GM21529 (cell line): ENCODE data around the gene SUSD2.
"Not testable (repeated sequence)": the region's sequence is repeated elsewhere in the genome, so short reads cannot be mapped to it uniquely, and the experiment has no call there.

Experiments used
- ATAC-seq: cut with Tn5 transposase; IDR thresholded peaks from one replicate; pipeline ENCODE4 v1.9.1; 2021; ENCODE audit not compliant: unreplicated experiment

Gene SUSD2

DNA sequence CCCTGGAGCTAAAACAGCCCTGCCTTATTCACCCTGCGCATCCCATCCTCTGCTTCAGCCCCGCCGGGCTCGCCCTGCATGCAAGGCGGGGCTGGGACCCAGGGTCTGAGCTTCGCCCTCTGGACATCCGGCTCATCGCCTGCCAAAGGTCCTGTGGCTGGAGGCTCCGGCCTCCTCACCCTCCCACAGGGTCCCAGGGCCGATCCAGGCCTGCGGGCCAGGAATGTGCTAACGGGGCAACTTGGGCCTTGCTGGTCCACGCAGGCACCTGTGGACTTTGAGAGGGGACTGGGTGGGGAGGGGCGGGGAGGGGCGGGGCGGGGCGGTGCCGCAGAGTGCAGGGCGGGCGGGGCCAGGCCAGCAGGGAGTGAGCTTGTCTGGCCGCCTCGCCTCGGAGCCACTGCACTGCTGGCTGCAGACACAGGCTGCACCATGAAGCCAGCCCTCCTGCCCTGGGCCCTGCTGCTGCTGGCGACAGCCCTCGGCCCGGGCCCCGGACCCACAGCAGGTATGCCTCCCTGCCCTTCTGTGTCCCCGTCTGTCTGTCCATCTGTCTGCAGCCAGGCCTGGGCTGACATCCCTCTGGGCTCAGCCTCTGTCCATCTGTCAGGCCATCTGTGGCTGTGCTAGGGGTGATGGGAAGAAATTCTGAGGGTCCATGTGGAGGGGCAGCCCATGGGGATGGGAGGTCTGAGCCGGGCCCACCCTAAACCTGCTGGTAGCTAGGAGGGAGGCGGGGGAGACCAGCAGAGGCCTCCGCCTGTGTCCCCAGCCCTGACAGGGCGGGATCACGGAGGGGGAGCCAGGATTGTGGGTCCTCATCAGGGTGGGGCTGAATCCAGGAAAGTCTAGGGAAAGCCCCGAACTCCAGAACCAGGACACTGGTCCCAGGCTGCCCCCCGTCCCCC lies at the start of gene SUSD2:
TSS of gene SUSD2 (plus strand) at position 400 of the 908 bp plus-strand sequence. CDS start at position 433, 33 bp downstream.
- ATAC-seq: no peak

DNA sequence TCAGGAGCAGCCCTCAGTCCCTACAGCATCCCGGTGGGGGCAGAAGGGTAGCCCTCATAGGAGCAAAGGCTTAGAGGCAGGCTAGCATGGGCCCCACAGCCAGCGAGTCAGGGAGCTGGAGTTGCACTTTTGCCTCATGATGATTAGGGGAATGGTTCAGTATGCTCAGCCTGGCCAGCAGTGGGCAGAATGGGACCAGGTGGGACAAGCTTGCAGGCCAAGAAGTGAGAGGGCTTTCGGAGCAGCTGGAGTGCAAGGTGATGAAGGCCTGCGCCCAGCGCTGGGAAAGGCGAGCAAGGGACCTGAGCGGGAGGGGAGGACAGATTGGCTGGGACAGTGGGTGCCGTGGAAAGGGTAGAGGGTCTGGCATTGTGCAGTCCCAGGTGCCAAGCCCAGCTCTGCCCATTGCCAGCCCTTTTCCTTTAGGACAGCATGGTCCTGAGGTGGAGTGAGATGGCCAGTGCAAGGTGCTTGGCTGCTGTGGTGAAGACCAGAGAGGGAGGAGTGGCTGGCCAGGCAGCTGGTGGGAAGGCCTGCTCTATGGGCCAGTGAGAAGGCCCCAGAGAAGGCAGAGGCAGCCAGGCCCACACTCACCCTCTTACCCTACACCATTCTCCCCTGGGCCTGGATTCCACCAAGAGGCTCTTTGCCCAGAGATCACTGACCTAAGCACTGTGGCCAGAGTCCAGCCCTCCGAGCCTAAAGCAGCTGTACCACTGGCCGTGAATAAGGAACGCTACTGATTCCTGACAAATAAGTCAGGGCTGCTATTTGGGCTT lies 47.9 kb upstream of the SUSD2 start:
- no peak for ATAC-seq

- no peak for ATAC-seq
These were observed 47.0 kb upstream of the SUSD2 start for GRCh38 chr22:24134090-24134846.

DNA sequence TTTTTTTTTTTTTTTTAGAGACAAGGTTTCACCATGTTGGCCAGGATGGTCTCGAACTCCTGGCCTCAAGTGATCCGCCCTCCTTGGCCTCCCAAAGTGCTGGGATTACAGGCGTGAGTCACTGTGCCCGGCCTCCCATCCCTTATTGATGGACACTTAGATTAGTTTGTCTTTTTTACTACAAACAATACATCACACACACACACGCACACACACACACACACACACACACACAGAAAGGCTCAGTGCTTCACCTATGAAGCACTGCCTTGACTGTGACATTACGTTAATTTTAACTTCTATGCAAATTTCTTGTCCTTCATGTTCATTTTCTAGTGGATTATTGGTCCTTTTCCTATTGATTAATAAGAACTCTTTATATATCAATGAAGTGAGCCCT lies 44.8 kb upstream of the SUSD2 start:
- not testable (repeated sequence) for ATAC-seq

GRCh38 chr22:24137595-24137994 lies 43.7 kb upstream of the SUSD2 start:
- no peak for ATAC-seq

DNA sequence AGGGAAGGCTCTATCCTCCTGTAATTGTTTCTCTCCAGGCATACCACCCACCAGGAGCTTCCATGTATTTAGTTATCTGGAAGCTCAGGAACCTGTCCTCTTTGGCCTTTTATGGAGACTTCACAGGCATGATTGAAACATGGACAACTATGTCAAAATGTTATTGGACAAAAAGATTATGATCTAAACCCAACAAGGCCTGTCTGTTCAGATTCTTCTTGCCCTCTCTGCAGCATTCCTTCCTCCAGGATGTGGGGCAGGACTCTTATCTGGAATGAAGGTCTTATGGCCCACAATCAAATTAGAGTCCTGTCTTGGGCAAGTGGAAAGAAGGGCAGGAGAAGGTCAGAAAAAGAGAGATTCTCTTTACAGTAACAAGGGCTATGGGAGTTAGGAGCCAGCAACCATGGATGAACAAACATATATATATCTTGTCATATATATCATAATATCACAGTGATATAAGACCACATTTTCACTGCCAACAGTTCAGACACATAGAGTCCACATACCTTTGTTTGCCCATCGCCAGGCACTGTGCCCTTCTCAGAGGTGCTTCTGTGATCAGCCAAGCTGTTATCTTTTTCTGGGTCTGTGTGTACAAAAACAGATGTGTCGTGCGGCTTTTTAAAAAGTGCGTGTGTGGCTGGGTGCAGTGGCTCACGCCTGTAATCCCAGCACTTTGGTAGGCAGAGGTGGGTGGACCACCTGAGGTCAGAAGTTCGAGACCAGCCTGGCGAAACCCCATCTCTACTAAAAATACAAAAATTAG lies 42.5 kb upstream of the SUSD2 start:
- ATAC-seq: no peak

GRCh38 chr22:24140357-24140756 lies 40.9 kb upstream of the SUSD2 start:
- no peak for ATAC-seq

GRCh38 chr22:24141586-24141985 lies 39.7 kb upstream of the SUSD2 start:
- no peak for ATAC-seq

DNA sequence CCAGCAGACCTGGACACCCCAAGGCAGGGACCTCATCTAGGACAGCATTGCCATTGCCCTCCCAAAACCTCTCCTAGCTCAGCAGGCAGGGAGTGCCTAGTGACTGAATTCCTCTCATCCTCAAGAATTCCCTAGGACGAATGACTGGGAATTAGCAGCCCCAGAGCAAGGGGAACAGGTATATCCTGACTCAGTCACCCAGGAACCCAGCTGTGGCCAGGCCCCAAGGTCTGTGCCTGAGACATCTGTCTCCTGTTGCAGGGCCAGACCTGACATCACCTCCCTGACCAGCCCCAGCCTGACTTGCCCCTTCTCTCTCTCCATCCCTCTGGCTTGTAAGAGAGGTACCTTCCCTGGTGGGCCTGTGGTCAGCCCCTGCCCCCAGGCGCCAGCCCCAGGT lies 39.0 kb upstream of the SUSD2 start:
- no peak for ATAC-seq

- no peak for ATAC-seq
These were observed 38.5 kb upstream of the SUSD2 start for GRCh38 chr22:24142831-24143230.

DNA sequence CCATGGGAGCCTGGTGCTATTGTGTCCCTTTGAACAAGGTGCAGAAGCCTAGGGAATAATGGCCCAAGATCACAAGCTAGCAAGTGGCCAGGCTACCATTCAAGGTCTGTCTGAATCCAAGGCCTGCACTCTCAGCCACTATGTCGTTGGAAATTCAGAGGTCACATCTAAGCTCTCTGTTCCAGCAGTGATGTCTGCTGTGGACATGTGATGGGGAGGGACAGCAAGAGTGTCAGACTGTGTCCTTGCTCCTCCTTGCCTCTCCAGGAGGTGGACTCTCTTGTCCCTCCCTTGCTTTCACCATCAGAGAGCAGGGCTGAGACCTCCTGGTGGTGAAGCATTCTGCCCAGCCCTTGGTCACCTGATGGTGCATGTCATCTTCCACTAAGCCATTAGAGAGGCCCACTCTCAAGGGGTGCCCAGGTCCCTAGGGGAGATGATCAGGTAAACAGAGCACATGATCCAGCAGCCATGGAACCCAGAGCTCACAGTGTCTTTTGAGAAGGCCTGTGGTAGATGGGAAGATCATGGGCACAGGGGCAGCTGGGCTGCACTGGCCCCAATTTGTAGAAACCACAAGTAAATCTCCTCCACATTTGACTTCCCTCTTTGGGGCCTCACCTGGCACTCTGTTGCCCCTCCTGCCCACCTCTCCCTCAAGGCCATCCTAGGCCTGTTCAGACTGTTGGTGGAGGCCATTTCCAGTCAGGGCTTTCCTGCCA lies 37.1 kb upstream of the SUSD2 start:
- no peak for ATAC-seq

DNA sequence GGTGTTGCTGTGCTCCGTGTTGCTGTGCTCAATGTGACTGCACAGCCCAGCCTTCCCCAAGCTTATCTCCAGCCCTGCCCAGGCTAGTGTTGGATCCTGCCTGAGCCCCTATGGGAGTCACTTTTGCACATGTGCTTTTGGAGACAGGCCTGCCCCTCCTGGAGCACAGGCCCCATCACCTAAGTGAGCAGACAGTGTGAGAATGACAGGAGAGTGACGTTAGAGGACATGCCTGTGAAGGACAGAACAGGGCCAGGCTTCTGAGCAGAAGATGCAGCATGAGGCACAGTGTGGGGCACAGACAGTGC lies 36.6 kb upstream of the SUSD2 start:
- ATAC-seq: no peak

DNA sequence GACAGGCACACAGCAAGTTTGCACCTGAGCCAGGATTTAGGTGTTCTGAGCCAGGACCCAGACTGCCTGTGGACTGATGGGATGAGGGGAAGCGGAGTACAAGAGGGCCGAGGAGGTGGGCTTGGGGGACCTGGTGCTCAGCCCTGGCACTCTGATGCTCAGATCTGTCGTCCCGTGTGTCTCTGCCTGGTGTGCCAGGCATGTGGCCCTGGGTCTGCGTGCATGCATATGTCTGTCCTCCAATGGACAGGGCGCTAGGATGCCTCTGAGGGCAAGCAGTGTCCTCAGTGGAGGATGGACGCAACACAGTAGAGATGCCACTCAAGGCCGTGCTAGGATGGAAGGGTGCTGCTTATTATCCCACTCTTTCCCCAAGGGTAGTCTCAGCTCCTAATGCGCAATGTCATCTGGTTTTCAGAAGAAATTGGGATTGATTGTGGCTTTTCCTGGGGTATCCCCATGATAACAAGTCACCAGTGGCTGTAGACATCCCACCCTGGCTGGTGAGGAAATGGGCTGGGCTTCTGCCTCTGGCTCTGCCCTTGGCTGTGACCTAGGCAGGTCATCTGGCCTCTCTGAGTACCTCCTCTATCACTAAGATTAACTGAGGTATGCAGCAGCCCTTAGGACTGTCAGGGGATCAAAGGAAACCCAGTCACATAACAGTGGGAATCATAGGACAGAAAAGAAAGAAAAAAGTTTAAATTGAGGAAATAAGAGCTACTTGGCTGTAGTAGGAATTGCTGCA lies 35.7 kb upstream of the SUSD2 start:
- no peak for ATAC-seq

GRCh38 chr22:24146194-24146616 lies 35.1 kb upstream of the SUSD2 start:
- peak; percentile 71 for ATAC-seq

DNA sequence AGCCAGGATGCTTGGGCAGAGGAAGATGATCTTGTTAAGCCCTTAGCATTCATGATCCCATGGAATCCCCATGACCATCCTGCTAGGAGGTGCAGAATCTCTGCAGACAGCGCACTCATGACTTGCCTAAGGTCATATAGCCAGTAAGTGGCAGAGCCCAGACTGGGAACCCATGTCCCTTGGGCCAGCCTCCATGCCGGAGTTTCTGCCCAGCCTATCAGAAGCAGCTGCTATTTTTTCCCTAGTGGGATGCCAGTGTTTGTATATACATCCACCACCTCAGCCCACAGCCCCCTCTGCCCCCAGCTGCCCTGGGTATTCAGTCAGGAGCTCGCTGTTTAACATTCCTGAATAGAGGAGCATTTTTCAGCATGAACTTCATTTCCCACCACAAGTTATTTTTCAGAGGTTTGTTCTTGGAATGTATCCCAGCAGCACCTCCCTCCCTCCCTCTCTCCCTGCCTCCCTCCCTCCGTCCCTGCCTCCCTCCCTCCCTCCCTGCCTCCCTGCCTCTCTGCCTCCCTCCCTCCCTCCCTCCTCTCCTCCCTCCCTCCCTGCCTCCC lies 34.4 kb upstream of the SUSD2 start:
- no peak for ATAC-seq

- ATAC-seq: no peak
These were observed 33.6 kb upstream of the SUSD2 start for GRCh38 chr22:24147666-24148065.

DNA sequence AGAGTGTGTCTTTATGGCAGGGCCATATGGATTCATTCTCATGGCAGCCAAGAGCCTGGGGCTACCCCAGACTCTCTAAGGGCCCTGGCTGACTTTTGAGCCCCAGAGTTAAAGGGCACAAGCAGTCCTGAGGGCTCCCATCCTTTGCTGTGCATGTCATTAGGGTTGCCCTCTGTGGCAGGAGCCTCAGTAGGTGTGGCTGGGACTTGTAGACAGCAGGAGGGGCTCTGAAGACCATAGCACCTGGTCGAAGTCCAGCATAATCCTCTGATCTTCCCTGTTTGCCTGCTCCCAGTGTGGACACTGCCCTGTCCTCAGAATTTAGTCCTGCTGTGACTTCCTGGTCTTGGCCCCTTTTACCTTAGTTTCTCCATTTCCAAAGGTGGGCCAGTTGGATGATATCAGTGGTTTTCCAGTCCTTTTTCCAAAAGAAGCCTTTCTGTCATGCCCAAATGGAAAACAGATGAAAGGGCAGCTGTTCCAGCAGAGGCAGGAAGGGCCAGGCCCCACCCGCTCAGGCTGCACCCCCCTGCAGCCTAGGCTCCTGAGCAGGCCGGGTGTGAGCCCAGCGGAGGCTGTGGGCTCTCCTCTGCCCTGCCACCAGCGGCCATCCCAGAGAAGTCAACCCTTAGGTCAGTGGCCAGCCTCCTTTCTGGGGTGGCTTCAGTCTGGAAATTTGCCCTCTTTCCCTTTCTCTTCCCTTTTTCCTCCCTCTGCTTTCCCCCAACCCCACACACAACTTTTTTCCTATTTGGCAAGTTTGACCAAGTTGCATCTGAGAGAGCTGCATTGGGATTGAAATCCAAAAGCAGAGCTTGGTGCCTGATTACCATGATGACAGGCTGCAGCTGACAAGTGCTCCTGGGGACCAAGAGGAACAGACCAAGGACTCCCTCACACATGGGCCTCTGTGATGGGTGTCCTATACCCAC lies 32.8 kb upstream of the SUSD2 start:
- ATAC-seq: no peak

DNA sequence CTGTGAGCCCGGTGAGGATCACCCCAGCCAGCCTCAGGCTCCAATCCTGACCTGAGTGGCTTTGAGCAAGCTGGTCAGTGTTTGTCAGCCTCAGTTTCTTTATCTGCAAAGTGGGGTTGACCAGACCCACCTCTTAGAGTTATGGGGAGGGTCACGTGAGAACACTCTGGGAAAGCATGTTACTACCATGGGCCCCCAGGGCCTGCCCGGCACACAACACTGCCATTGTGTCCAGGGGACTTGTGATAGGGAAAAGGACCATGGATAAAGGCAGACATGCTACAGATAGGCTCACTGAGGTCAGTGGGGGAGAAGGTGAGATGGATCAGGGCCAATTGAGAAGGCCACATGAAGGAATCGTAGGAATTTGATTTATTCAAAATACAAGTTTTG lies 32.1 kb upstream of the SUSD2 start:
- no peak for ATAC-seq
